ENCODE data around the gene COX10. TPM values are rescaled to one million over a fixed set of nuclear protein-coding genes. Genes with fewer than 3 reads are reported as not detected.

Gene COX10
- total RNA-seq, 1 experiment from 2014 or later: 20.0 TPM

DNA sequence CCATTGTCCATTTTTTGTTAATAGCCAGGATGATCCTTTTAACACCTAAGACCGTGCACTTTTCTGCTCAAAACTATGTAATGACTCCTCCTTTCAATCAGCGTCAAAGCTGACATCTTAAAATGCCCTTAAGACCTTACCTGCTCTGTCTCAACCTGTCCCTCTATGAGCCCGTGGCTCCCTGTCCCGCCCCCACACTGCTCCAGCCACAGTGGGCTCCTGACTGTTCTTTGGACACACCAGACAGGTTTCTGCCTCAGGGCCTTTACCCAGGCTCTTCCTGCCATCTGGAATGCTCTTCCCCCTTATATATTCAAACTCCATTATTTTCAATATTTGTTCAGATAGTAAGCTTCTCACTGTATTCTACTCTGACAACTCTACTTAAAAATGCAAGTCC, 153.3 kb downstream of the COX10 start:
- intact Hi-C loops (cut with micrococcal nuclease; ENCODE audit: unreplicated experiment): no loop called here

DNA sequence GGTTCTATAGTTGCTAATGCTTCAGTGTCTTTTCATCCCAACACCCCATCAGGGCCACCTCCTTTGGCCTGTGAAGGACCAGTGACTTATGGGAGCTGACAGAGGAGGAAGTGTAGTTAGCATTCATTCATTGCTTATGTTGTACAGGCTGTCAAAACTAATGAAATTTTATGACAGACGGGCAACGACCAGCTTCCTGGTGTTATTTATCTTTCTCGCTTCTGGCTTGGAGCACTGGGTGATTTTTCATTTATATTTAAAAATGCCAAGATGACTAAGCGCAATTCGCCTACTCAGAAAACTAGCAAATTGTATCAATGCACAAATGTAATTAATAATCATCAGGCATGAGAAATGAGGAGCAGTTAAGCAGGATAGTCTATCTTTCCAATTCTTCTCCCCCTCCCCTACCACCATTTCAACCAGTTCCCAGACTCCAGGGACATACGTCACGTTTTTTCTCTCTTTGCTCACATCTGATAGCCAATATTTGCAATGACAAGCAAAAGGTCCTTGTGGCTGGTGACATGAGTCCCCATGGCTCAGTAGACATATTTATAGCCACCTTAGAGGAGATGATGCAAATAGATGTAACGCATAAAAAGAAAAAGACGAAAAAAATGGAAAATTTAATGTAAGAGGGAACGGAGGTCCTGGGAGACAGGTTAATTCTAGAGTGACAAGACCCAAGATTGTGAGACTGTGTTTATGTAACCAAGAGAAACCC, 156.1 kb downstream of the COX10 start:
- H3K27me3 ChIP-seq (replicated peaks; ENCODE audit: insufficient read depth, low read depth, low read length, poor library complexity): no peaks in the 10 kb centered on the region
- H3K4me1 ChIP-seq (ENCODE audit: insufficient read depth, low read length, poor library complexity, severe bottlenecking): peaks cover 9% of the 10 kb centered on the region
- BruUV-seq (replicated peaks): no TSS peak
- TF ChIP-seq, protein P1, sequence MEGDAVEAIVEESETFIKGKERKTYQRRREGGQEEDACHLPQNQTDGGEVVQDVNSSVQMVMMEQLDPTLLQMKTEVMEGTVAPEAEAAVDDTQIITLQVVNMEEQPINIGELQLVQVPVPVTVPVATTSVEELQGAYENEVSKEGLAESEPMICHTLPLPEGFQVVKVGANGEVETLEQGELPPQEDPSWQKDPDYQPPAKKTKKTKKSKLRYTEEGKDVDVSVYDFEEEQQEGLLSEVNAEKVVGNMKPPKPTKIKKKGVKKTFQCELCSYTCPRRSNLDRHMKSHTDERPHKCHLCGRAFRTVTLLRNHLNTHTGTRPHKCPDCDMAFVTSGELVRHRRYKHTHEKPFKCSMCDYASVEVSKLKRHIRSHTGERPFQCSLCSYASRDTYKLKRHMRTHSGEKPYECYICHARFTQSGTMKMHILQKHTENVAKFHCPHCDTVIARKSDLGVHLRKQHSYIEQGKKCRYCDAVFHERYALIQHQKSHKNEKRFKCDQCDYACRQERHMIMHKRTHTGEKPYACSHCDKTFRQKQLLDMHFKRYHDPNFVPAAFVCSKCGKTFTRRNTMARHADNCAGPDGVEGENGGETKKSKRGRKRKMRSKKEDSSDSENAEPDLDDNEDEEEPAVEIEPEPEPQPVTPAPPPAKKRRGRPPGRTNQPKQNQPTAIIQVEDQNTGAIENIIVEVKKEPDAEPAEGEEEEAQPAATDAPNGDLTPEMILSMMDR (conservative IDR thresholded peaks at IDR 0.05; ENCODE audit: low read depth, low read length): no peak
- no peak for TF ChIP-seq EZH2 (IDR thresholded peaks at IDR 0.05; ENCODE audit: borderline replicate concordance, low read depth, low read length, poor library complexity, severe bottlenecking)
- intact Hi-C loops (cut with micrococcal nuclease; ENCODE audit: unreplicated experiment): no loop called here
- no peak overlapping the region for H3K4me3 ChIP-seq (ENCODE audit: low read depth, low read length, poor library complexity, severe bottlenecking)
- ChIA-PET POLR2A (ENCODE audit: low non-redundant PET) (no interaction called here), CTCF (no interaction called here)
- DNase-seq (ENCODE audit: low spot score): no peak
- no peaks in the 10 kb centered on the region for H3K9me3 ChIP-seq (ENCODE audit: low read depth, low read length, poor library complexity, severe bottlenecking)
- H3K27ac ChIP-seq (ENCODE audit: low read depth, low read length, poor library complexity, severe bottlenecking): peak overlapping the region; percentile 24
- no peaks in the 10 kb centered on the region for H3K36me3 ChIP-seq (ENCODE audit: insufficient read depth, low read length, poor library complexity, severe bottlenecking)

More for the DNA sequence above, 153.3 kb downstream of the COX10 start:
- no peak for TF ChIP-seq EZH2 (IDR thresholded peaks at IDR 0.05; ENCODE audit: borderline replicate concordance, low read depth, low read length, poor library complexity, severe bottlenecking)
- TF ChIP-seq, protein P1 (conservative IDR thresholded peaks at IDR 0.05; ENCODE audit: low read depth, low read length): no peak
- Histone ChIP-seq H3K27me3 (replicated peaks; ENCODE audit: insufficient read depth, low read depth, low read length, poor library complexity) (no peaks in the 10 kb centered on the region), H3K27ac (ENCODE audit: low read depth, low read length, poor library complexity, severe bottlenecking) (no peak overlapping the region), H3K4me3 (ENCODE audit: low read depth, low read length, poor library complexity, severe bottlenecking) (no peak overlapping the region), H3K4me1 (ENCODE audit: insufficient read depth, low read length, poor library complexity, severe bottlenecking) (peaks cover 9% of the 10 kb centered on the region), H3K36me3 (ENCODE audit: insufficient read depth, low read length, poor library complexity, severe bottlenecking) (no peaks in the 10 kb centered on the region), H3K9me3 (ENCODE audit: low read depth, low read length, poor library complexity, severe bottlenecking) (no peaks in the 10 kb centered on the region)
- DNase-seq (ENCODE audit: low spot score): no peak
- BruUV-seq (replicated peaks): no TSS peak
- CTCF ChIA-PET: no interaction called here
- POLR2A ChIA-PET (ENCODE audit: low non-redundant PET): no interaction called here

DNA sequence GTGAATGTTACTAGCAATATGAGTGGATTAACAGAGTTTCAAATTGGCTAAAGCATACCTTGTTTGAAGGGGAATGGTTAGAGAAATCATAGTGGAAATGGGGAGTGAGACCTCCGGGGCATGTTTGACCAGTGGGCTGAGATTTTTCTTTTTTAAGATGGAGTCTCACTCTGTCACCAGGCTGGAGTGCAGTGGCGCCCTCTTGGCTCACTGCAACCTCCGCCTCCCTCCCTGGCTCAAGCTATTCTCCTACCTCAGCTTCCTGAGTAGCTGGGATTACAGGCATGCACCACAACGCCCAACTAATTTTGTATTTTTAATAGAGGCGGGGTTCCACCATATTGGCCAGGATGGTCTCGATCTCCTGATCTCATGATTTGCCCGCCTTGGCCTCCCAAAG, 157.7 kb downstream of the COX10 start:
- POLR2A ChIA-PET (ENCODE audit: low non-redundant PET): no interaction called here
- H3K27ac ChIP-seq (ENCODE audit: low read depth, low read length, poor library complexity, severe bottlenecking): no peak overlapping the region
- CTCF ChIA-PET: no interaction called here
- intact Hi-C loops (cut with micrococcal nuclease; ENCODE audit: unreplicated experiment): no loop called here
- TF ChIP-seq EZH2 (IDR thresholded peaks at IDR 0.05; ENCODE audit: borderline replicate concordance, low read depth, low read length, poor library complexity, severe bottlenecking): no peak
- TF ChIP-seq, protein P1 (conservative IDR thresholded peaks at IDR 0.05; ENCODE audit: low read depth, low read length): no peak
- H3K9me3 ChIP-seq (ENCODE audit: low read depth, low read length, poor library complexity, severe bottlenecking): no peaks in the 10 kb centered on the region
- peaks cover 9% of the 10 kb centered on the region for H3K4me1 ChIP-seq (ENCODE audit: insufficient read depth, low read length, poor library complexity, severe bottlenecking)
- no TSS peak for BruUV-seq (replicated peaks)
- no peak for DNase-seq (ENCODE audit: low spot score)
- H3K36me3 ChIP-seq (ENCODE audit: insufficient read depth, low read length, poor library complexity, severe bottlenecking): no peaks in the 10 kb centered on the region
- no peaks in the 10 kb centered on the region for H3K27me3 ChIP-seq (replicated peaks; ENCODE audit: insufficient read depth, low read depth, low read length, poor library complexity)
- no peak overlapping the region for H3K4me3 ChIP-seq (ENCODE audit: low read depth, low read length, poor library complexity, severe bottlenecking)
